Endothelial cell of umbilical vein (primary cell): ENCODE measurements around the gene TAGLN2. TPM values are rescaled to one million over a fixed set of nuclear protein-coding genes. Genes with fewer than 3 reads are reported as not detected.

Experiments used
- BruUV-seq: library from RNA; stranded (reverse); fragments of 400-500 nt; replicated peaks from 2 replicates; lab custom pipeline; 2021; lab: Mats Ljungman, UMichigan
- CTCF ChIA-PET: fragments of 300-600, 350-600 bp; sonication (Branson Sonifier 250); formaldehyde crosslinking; loops from one replicate; lab custom pipeline; 2021; ENCODE audit warnings: antibody characterized with exemption, inconsistent platforms; lab: Charles Lee
- POLR2A ChIA-PET: fragments of 300-600, 350-600 bp; sonication (Branson Sonifier 250); formaldehyde crosslinking; loops from one replicate; lab custom pipeline; 2021; ENCODE audit warnings: antibody characterized with exemption, inconsistent platforms; lab: Charles Lee
- DNase-seq: peaks from one replicate; pipeline ENCODE4 v3.0.0-alpha.2; 2011; ENCODE audit warnings: low read depth, low spot score
- FAIRE-seq: peaks from 2 replicates; lab custom pipeline; 2011; peaks lifted over from hg19 to GRCh38; lab: Jason Lieb, UNC
- H2AFZ ChIP-seq: 2 replicates; pipeline ENCODE4 v1.6.0; 2012; ENCODE audit warnings: low read depth, low read length, control low read depth, inconsistent platforms
- H3K27ac ChIP-seq: 2 replicates; pipeline ENCODE4 v1.5.1; 2011; ENCODE audit warnings: low read depth, mild to moderate bottlenecking, control low read depth, low read length, moderate library complexity; ENCODE audit not compliant: insufficient read depth
- H3K27me3 ChIP-seq, 2 experiments: 2 replicates each; pipeline versions ENCODE4 v1.6.0 to v1.6.1; 2011; ENCODE audit warnings: low read length in 2 of 2, mixed read lengths in 1 of 2; ENCODE audit not compliant: control insufficient read depth in 2 of 2, insufficient read depth in 2 of 2
- H3K36me3 ChIP-seq, 2 experiments: 2 replicates in 1 of 2; 3 replicates in 1 of 2; pipeline ENCODE4 v1.5.1; 2011; ENCODE audit warnings: low read length in 2 of 2, mild to moderate bottlenecking in 1 of 2, moderate library complexity in 1 of 2; ENCODE audit not compliant: control insufficient read depth in 2 of 2, insufficient read depth in 2 of 2; ENCODE audit errors: extremely low read depth in 1 of 2
- H3K4me1 ChIP-seq: 3 replicates; pipeline ENCODE4 v1.5.1; 2011; ENCODE audit warnings: mild to moderate bottlenecking, low read length; ENCODE audit not compliant: control insufficient read depth, insufficient read depth; ENCODE audit errors: extremely low read depth
- H3K4me2 ChIP-seq: 2 replicates; pipeline ENCODE4 v1.6.1; 2011; ENCODE audit warnings: low read length, control low read depth, mixed read lengths; ENCODE audit not compliant: insufficient read depth
- H3K4me3 ChIP-seq, 3 experiments: fragments of 200-600 bp in 1 of 3; sonication (generic), shearing (Covaris generic) in 1 of 3; replicated peaks in 1 of 3; 2 replicates each; pipeline ENCODE4 v1.5.1; 2011 to 2016; ENCODE audit warnings: control low read depth in 3 of 3, low read length in 3 of 3, mild to moderate bottlenecking in 2 of 3, inconsistent platforms in 1 of 3, low read depth in 1 of 3, moderate library complexity in 1 of 3; ENCODE audit not compliant: insufficient read depth in 1 of 3
- H3K79me2 ChIP-seq: 2 replicates; pipeline ENCODE4 v1.6.0; 2012; ENCODE audit warnings: low read length, inconsistent platforms; ENCODE audit not compliant: control insufficient read depth, insufficient read depth
- H3K9ac ChIP-seq: replicated peaks from 2 replicates; pipeline ENCODE3; 2011; ENCODE audit warnings: low read length, control low read depth; ENCODE audit not compliant: insufficient read depth; ENCODE audit errors: extremely low read depth
- H3K9me1 ChIP-seq: replicated peaks from 3 replicates; pipeline ENCODE4 v1.6.0; 2011; ENCODE audit warnings: mild to moderate bottlenecking, low read length; ENCODE audit not compliant: control insufficient read depth, insufficient read depth; ENCODE audit errors: extremely low read depth
- H3K9me3 ChIP-seq: replicated peaks from 2 replicates; pipeline ENCODE4 v1.5.1; 2012; ENCODE audit warnings: low read length, inconsistent platforms; ENCODE audit not compliant: control insufficient read depth, insufficient read depth
- H4K20me1 ChIP-seq: replicated peaks from 2 replicates; pipeline ENCODE3; 2011; ENCODE audit warnings: mild to moderate bottlenecking, low read length; ENCODE audit not compliant: control insufficient read depth, insufficient read depth; ENCODE audit errors: extremely low read depth
- CTCF ChIP-seq, 2 donors: IDR thresholded peaks; 1 replicate in 1 of 2; 2 replicates in 1 of 2; pipeline ENCODE4 v1.5.1; 2011; ENCODE audit warnings: low read length in 2 of 2, mild to moderate bottlenecking in 2 of 2, moderate library complexity in 2 of 2, control low read depth in 1 of 2, inconsistent platforms in 1 of 2, low read depth in 1 of 2; ENCODE audit not compliant: insufficient read depth in 1 of 2; ENCODE audit errors: extremely low read depth in 1 of 2
- EZH2 ChIP-seq: IDR thresholded peaks from 2 replicates; pipeline ENCODE4 v1.6.1; 2012; ENCODE audit warnings: borderline replicate concordance, low read depth, mild to moderate bottlenecking, moderate library complexity, low read length, inconsistent platforms; ENCODE audit not compliant: severe bottlenecking
- FOS ChIP-seq: IDR thresholded peaks from 2 replicates; pipeline ENCODE4 v1.6.1; 2011; ENCODE audit warnings: mild to moderate bottlenecking, low read length, moderate library complexity, borderline replicate concordance; ENCODE audit not compliant: insufficient read depth
- GATA2 ChIP-seq: IDR thresholded peaks from 2 replicates; pipeline ENCODE4 v1.7.0; 2011; ENCODE audit warnings: low read depth, mild to moderate bottlenecking, moderate library complexity, mixed read lengths, low read length; ENCODE audit not compliant: insufficient read length, insufficient read depth
- JUN ChIP-seq: IDR thresholded peaks from 2 replicates; pipeline ENCODE4 v1.6.1; 2011; ENCODE audit warnings: borderline replicate concordance, low read depth; ENCODE audit not compliant: insufficient read length, insufficient read depth
- MAX ChIP-seq: IDR thresholded peaks from 2 replicates; pipeline ENCODE4 v1.6.1; 2011; ENCODE audit not compliant: insufficient read depth, insufficient read length
- MYC ChIP-seq: IDR thresholded peaks from one replicate; pipeline ENCODE4 v1.6.1; 2011; ENCODE audit warnings: mild to moderate bottlenecking, low read depth, low read length
- POLR2A ChIP-seq: IDR thresholded peaks from 2 replicates; pipeline ENCODE4 v1.6.1; 2012; ENCODE audit warnings: low read depth, mild to moderate bottlenecking, control low read depth, low read length
- POLR2AphosphoS5 ChIP-seq: IDR thresholded peaks from 2 replicates; pipeline ENCODE4 v1.6.1; 2012; ENCODE audit warnings: low read depth, mild to moderate bottlenecking, control low read depth, low read length, moderate library complexity; ENCODE audit not compliant: insufficient read depth
- dilution Hi-C: fragments of 300-500 bp; cut with MboI; formaldehyde crosslinking; loops from one replicate; pipeline ENCODE4 v1.15.0; 2019; ENCODE audit warnings: low sequenced_read_pairs; ENCODE audit not compliant: extremely low pct_ligation_motif_present
- intact Hi-C: fragments of 100-400 bp; cut with micrococcal nuclease; formaldehyde crosslinking; loops from one replicate; pipeline ENCODE4 v1.10.0; 2022
- polyA plus RNA-seq, 4 experiments: library from polyadenylated mRNA; depleted of rRNA in 3 of 4; stranded (reverse) in 3 of 4; unstranded in 1 of 4; fragments of >200 nt; gene quantifications; 2 replicates each; pipeline versions ENCODE4 v1.2.1 to v1.2.3, GENCODE V29; 2011 to 2012; ENCODE audit warnings: missing spikeins in 1 of 4
- total RNA-seq: library from RNA; stranded (reverse); gene quantifications from 2 replicates; pipeline ENCODE4 v1.2.3, GENCODE V29; 2021

The TAGLN2 gene
- total and polyA plus RNA-seq, 2 donors (not counting 3 experiments of a cell fraction or from before 2014, with no cell fraction given) = 646 to 1,279 TPM

DNA sequence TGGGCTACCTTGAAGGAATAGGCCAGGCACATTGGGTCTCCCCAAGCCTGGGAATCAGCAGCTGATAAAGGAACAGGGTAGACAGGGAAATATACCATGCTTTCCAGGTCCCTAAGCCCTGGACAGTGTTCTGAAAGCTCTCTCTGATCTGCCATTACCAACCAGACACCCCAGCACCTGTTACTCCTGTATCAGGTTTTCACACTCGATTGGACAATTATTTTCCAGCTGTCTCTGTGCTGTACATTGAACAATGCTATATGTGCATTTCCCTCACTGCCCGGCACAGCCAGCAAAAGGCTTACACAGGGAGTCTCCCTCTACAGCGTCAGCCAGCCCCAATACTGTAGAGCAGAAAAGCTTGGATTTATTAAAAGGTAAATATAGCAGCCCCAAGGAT lies 30.0 kb downstream of the TAGLN2 start:
- peaks cover 9% of the 10 kb centered on the region for H3K4me1 ChIP-seq
- H3K4me2 ChIP-seq = no peak overlapping the region
- no peaks in the 10 kb centered on the region for H3K9me1 ChIP-seq
- no peaks in the 10 kb centered on the region for H3K9me3 ChIP-seq
- no peak overlapping the region for H3K4me3 ChIP-seq
- intact Hi-C loops (no loop called here), dilution Hi-C loops (no loop called here)
- no peak overlapping the region for H2AFZ ChIP-seq
- H4K20me1 ChIP-seq = no peaks in the 10 kb centered on the region
- FAIRE-seq = no peak
- no peak overlapping the region for H3K27ac ChIP-seq
- ChIA-PET POLR2A (no interaction called here), CTCF (interaction anchor here (0.6 to 9.2 kb wide), 7 partner anchors 59 to 763 kb away, joined by 3 to 623 read pairs (median 6); partner anchors contain the start of gene FCRL6)
- TF ChIP-seq JUN (no peak), MAX (no peak), CTCF (IDR thresholded peaks at IDR 0.05; ENCODE audit: extremely low read depth in 1 of 2, insufficient read depth in 1 of 2, low read depth in 1 of 2, low read length in 2 of 2) (no peak), EZH2 (no peak), POLR2AphosphoS5 (no peak), GATA2 (no peak), MYC (no peak), POLR2A (no peak), FOS (no peak)
- no TSS peak for BruUV-seq
- H3K79me2 ChIP-seq = no peaks in the 10 kb centered on the region
- H3K27me3 ChIP-seq = no peaks in the 10 kb centered on the region
- H3K36me3 ChIP-seq = no peaks in the 10 kb centered on the region
- no peak for DNase-seq
- H3K9ac ChIP-seq = no peak overlapping the region
